AG09319 (cell line): ENCODE data around the gene FHL1.

Experiments used
- DNase-seq: peaks from one replicate; pipeline ENCODE4 v3.0.0-alpha.2; 2010; ENCODE audit warnings: low read depth; ENCODE audit errors: extremely low read depth
- TF ChIP-seq, protein P1 (sequence below): IDR thresholded peaks from 2 replicates; pipeline ENCODE4 v1.5.1; 2011; ENCODE audit warnings: low read depth, mild to moderate bottlenecking, inconsistent platforms, low read length, moderate library complexity

Gene FHL1

DNA sequence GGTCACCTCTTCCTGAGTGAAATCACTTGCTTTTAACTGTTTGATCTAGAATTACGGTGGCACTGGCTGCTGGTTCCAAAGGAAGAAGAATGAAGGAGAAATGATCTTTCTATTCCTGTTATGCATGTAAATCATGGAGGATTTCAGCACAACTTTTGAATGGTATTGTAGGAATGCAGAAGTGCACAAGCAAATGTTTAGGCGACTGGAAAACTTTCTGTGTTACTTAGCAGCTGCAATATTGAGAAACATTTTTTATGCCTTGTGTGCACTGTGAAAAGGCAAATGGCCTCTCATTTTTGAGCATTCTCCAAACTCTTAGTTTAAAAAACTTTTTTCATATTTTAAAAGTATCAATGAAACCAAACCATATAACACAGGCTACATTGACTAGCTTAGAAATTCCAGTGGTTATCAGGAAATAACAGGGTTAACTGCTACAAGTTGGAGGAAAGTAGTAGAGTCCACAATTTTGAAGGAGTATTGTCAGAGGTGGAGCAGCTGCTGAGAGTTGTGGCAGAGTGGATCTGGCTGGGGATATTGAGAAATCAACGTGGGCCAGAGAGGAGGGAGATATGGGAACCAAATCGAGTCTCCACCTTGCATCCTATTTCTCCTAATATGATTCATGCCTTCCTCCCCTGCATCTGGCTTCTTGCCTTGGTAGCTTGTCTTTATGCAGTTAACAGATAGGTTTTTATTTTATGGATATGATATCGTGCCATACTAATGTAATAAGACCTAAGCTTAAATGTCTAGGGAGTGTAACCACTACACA lies 32.0 kb upstream of the FHL1 start:
- DNase-seq, result no peak
- TF ChIP-seq, protein P1, sequence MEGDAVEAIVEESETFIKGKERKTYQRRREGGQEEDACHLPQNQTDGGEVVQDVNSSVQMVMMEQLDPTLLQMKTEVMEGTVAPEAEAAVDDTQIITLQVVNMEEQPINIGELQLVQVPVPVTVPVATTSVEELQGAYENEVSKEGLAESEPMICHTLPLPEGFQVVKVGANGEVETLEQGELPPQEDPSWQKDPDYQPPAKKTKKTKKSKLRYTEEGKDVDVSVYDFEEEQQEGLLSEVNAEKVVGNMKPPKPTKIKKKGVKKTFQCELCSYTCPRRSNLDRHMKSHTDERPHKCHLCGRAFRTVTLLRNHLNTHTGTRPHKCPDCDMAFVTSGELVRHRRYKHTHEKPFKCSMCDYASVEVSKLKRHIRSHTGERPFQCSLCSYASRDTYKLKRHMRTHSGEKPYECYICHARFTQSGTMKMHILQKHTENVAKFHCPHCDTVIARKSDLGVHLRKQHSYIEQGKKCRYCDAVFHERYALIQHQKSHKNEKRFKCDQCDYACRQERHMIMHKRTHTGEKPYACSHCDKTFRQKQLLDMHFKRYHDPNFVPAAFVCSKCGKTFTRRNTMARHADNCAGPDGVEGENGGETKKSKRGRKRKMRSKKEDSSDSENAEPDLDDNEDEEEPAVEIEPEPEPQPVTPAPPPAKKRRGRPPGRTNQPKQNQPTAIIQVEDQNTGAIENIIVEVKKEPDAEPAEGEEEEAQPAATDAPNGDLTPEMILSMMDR, result no peak

DNA sequence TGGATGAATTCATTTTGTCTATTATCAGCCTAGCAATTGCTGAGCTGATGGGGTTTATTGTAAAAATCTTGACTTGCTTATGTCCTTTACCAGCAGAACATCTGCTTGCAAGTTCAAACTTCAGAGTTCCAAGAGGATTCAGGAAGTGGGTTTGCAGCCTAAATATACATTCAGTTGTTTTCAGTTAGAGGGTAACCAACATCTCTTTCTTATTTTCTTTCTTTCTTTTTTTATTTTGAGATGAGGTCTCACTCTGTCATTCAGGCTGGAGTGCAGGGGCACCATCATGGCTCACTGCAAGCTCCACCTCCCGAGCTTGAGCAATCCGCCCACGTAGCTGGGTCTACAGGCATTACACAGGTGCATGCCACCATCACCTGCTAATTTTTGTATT lies 31.4 kb upstream of the FHL1 start:
- no peak for DNase-seq
- TF ChIP-seq, protein P1, result no peak

DNA sequence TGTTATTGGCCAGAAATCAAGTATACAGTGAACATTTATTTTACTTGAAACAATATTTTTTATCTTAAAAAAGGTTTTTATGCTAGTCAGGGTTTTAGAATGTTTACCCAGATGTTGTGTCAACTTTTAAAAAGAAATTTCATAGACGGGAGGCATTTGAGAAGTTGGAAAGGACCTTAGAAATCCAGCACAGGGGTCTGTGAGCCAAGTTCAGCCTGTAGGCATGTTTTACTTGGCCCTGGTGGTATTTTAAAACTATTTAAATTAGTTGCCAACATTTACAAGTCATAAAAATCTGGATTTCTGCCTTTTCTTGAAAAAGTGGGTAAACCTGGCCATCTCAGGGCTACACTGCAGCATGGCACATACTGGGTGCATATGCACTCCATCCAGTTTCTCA lies 25.5 kb upstream of the FHL1 start:
- TF ChIP-seq, protein P1, result no peak
- no peak for DNase-seq

DNA sequence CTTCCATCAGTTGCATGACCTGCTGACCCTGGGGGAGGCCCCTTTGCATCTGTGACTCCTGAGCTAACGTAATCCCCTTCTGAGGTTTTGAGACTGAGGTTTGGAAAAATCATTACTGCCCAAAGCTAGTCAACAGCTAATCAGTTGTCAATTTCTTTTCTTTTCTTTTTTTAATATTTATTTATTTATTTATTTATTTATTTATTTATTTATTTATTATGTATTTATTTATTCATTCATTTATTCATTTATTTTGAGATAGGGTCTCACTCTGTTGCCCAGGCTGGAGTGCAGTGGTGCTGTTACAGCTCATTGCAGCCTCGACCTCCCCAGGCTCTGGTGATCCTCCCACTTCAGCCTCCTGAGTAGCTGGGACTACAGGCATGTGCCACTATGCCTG lies 25.1 kb upstream of the FHL1 start:
- TF ChIP-seq, protein P1, result no peak
- no peak for DNase-seq

DNA sequence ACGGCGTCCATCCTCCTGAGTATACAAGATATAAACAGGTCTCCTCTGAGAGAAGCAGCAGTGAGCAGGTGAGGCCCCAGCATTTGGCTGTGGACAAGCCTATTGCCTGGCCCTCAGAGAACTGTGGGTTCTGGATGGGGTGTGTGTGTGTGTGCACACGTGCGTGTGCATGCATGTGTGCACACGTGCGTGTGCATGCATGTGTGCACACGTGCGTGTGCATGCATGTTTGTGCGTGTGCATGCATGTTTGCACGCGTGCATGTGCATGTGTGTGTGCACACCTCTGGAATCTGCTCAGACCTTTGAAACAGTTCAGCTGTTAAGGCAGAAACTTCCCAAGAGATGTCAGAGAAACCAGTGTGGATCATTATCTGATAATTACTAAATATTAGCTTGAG lies 22.2 kb upstream of the FHL1 start:
- no peak for DNase-seq
- TF ChIP-seq, protein P1, result no peak

DNA sequence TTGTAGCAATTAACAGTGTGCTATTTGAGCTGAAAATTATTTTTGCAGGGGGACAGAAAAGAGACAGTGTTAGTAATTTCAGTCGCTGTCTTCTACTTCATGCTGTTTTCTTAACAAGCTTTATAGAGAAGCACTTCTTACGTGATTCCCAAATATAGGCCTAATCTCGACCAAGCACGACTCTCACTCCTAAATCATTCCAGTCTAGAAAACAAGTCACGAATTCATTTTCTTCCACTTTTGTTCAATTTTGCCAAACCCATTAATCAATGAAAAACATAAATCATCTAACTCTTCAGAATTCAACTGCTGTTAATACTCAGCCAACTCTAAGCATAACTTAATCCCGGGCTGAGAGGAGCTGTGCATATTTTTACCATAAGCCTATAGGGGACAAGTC lies 21.0 kb upstream of the FHL1 start:
- no peak for DNase-seq
- TF ChIP-seq, protein P1, result no peak

DNA sequence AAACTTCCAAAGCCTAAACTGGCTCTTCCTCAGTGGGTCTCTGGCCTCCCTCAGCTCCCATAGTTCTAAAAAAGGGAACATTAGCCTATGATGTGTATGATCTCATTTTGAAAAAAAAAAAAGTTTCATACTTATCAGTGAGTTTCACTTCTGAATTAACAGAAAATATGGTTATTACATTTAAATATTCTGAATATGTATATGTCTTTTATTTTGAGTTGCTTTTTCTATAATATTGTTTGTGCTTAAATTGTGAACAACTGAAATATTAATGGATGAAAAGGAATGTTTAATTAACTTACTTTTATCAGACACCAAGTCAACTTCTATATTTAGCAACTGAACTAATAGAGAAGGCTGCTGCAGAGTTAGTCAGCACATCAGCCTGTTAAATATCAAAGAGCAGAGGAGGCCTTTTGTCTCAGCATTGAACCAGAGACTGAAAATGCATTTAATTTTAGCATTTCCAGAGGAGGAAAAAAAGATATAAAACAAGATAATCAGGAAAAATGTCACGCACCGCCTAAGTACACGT lies 20.4 kb upstream of the FHL1 start:
- TF ChIP-seq, protein P1, result no peak
- DNase-seq, result no peak
